RPMI8226 (cell line): ENCODE measurements around the gene FAM237B.
"Not testable (repeated sequence)": the region's sequence is repeated elsewhere in the genome, so short reads cannot be mapped to it uniquely, and the experiment has no call there.

Source experiments
- DNase-seq: peaks from one replicate; pipeline ENCODE4 v3.0.0-alpha.2; 2015

The FAM237B gene

DNA sequence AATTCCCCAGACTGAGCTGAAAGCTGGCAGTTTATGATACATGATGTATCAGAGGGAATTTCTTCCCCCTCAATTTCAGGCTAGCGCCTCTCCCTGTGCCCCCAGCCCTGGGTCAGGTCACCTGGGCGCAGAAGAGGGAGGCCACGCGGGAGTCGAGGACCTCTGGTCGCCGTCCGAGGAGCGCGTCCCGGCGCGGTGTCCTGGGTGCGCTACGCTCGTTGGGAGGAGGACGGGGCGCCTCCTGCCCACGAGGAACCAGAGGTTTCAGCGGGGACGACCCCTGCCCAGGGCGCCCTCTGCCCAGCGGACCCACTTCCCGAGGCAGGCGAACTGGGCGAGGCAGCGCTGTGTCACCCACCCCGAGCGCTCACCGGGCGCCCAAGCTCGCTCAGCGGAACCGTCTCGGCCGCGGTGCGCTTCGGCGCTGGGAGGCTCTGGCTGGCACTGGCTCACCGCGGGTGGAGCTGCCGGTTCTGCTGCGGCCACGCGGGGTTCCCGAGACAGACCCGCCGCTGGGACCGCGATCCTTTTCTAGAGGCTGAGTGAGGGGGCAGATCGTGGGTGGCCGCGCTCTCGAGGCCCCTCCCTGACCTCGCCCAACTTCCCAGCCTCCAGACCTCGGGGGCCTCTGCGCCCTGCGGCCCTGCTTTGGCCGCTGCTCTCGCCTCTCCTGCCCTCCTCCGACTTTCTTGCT lies at the start of gene FAM237B:
Gene FAM237B, minus strand, starts transcription at position 504 of the 694 bp plus-strand sequence. CDS start 1,556 bp downstream, outside the sequence.
- no peak for DNase-seq

DNA sequence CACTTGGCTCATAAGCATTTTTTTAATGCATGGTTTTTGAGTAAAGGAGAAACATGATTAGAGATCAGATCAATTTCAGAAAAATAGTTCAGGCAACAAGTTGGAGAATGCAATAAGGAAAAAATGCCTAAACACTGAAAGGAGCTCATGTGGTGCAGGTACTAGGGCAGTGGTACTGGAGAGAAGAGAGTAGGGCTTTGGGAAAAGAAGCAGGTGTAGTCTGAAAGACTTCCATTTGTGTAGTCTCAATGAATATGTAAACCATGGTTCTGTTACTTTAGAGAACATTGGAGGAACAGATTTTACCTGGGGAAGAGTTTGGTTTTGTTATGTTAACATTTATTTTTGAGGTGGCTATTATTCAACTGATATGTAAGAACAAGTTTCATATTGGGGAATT lies 30.9 kb upstream of the FAM237B start:
- DNase-seq = no peak

DNA sequence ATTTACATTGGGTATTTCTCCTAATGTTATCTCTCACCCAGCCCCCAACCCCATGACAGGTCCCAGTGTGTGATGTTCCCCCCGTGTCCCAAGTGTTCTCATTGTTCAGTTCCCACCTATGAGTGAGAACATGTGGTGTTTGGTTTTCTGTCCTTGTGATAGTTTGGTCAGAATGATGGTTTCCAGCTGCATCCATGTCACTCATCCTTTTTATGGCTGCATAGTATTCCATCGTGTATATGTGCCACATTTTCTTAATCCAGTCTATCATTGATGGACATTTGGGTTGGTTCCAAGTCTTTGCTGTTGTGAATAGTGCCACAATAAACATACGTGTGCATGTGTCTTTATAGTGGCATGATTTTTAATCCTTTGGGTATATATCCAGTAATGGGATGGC lies 28.9 kb upstream of the FAM237B start:
- not testable (repeated sequence) for DNase-seq

DNA sequence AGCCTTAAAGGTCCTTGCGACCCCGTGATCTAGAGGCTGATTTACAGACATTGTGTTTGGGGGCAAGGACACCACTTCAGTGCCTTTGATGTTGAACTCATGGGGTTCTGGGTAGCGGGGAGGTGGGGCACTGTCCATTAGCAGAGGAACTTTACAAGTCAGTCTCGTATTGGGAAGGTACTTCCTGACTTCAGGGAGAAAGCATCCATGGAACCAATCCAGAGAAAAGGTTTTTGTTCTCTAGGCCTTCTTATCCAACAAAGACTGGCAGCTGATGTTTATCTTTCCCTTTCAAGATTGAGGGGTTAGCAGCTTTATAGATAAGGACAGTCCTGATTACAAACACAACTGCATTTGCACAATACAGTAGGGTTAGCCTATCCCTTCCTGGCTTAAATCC lies 28.2 kb upstream of the FAM237B start:
- DNase-seq = no peak

DNA sequence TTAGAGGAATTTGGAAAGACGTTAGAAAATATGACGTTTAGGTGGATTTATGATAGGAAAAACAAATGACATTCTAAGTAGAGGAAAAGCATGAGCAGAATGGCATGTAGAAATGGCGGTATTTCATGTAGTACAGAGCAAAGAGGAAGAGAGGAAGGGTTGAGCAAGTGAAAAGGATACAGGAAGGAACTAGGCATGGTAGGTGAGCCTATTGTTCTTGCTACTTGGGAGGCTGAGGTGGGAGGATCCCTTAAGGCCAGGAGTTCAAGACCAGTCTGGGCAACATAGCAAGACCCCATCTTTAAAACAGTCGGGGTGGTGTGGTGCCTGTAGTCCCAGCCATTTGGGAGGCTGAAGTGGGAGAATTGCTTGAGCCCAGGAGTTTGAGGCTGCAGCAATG lies 26.7 kb upstream of the FAM237B start:
- no peak for DNase-seq

DNA sequence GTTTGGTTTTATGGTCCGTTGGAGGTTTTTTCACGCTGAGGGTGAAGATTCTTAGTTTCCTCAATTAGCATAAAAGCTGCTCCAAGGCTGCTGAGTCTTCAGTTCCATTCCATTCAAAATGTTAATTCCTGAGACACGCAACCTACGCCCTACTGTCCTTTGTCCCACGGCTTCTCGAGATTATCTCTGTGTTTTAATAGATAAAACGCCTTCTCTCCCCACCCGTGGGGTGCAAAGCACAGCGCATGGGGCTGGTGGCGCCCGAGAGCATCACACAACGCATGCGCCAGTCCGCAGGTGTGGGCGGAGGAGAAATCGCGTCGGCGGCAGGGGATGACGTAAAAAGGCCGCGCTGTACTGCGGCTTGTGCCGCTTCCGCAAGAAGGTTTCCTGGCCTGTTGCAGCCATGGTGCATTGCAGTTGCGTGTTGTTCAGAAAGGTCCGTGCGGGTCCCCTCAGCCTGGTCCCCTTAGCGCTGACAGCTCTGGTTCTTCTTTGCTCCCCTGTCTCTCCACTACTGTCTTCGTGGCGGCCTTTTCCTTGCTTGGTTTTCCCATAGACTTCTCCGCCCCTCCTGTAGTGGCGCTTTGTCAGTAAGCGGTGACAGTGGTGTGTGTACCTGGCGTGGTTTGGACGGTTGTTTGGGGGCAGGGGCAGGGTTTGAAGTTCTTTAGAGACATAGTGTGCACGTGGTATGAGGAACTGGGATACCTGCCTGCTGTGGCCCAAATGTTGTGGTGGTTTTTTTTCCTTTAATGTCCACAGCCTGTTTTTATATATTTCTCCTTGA lies 25.4 kb upstream of the FAM237B start, which contains the start of gene GTPBP10:
Gene GTPBP10, plus strand, starts transcription at position 381 of the 790 bp plus-strand sequence. Its CDS starts 26 bp downstream, at position 407.
- DNase-seq = peak; percentile 98

DNA sequence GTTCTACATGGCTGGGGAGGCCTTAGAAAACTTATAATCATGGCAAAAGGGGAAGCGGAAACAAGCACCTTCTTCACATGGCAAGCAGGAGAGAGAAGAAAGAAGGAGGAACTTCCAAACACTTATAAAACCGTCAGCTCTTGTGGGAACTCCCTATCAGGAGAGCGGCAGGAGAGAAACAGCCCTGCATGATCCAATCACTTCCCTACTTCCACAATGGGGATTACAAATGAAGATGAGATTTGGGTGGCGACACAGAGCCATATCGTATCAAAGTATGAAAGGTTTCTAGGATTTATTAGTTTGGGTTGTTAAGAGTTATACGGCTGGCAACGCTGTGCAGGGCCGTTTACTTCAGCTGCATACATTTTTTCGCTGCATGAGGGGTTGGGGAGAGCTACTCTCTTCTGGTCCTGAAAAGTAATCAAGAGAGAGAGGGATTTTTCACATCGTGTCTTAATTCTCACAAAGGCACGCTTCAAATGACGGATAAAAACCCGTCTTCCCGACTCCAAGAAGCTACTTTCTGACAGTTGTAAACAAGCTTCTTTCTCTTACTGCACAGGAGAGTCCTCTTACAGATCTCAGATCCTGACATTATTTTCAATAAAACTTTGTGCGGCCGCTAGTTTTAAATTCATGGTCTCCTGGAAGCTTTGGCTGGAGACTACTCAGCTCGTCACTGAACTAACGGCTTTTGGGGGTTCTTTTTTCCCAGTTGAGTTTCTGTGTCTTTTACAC lies 24.7 kb upstream of the FAM237B start:
- DNase-seq = no peak

DNA sequence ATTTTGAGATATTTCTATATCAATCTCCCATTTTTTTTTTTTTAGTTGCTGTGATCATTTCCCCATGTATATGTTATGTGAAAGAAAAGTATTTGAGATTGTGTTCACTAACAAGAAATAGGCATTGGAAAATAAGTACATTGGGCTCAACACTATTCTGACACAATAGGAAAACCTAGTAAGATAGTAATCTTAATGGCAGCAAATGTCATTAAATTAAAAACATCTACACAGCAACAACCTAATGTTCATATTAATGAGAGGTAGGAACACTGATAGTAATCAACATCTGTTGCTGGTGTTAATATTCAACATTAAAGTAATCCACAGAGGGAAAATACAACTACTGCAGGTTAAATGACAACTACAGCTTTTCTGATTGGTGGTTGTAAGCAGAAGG lies 23.9 kb upstream of the FAM237B start:
- DNase-seq = no peak

DNA sequence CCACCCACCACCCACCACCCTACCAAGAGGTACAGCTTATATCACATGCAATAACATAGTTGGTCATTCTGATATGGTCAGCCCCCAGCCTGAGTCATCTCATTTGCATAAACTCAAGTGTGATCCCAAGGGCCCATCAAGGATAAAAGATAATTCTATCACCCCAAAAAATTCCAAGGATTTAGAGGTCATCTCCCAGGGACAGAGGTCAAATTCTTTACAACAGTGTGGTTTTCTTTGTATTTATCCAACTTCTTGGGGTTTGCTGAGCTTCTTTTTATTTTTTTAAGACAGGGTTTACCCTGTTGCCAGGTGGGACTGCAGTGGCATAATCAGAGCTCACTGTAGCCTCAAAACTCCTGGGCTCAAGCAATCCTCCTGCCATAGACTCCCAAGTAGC lies 16.0 kb upstream of the FAM237B start:
- no peak for DNase-seq

DNA sequence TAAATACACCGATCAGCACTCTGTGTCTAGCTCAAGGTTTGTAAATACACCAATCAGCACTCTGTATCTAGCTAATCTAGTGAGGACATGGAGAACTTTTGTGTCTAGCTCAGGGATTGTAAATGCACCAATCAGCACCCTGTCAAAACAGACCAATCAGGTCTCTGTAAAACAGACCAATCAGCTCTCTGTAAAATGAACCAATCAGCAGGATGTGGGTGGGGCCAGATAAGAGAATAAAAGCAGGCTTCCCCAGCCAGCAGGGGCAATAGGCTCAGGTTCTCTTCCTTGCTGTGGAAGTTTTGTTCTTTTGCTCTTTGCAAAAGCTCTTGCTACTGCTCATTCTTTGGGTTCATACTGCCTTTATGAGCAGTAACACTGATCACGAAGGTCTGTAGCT lies 13.8 kb upstream of the FAM237B start:
- DNase-seq = not testable (repeated sequence)

DNA sequence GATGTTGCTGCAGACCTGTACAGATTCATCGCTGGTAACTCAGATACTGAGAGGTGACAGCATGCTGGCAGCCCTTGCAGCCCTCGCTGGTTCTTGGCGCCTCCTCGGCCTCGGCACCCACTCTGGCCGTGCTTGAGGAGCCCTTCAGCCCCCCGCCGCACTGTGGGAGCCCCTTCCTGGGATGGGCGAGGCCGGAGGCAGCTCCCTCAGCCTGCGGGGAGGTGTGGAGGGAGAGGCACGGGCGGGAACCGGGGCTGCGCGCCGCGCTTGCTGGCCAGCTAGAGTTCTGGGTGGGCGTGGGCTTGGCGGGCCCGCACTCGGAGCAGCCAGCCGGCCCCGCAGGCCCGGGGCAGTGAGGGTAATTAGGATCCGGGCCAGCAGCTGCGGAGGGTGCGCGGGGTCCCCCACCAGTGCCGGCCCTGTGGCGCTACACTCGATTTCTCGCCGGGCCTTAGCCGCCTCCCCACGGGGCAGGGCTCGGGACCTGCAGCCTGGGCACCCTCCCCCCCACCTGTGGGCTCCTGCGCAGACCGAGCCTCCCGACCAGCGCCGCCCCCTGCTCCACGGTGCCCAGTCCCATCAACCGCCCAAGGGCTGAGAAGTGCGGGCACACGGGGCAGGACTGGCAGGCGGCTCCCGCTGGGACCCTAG lies 13.2 kb upstream of the FAM237B start:
- no peak for DNase-seq

DNA sequence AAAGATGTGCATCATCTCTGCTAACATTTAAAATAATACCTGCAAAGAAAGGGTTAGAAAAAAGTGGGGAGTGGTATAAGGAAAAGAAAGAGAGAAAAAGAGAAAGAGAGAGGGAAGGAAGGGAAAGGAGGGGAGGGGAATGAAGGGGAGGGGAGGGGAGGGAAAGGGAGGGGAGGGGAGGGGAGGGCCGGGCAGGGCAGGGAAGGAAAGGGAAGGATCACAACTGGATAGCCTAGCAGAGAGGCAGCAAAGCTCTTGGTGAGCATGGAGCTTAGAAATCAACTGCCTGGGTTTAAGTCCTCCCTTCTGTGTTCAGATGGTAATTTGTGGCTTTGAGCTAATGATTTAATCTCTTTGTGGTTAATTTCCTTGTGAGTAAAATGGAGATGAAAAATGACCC lies 5.4 kb upstream of the FAM237B start:
- DNase-seq = no peak

DNA sequence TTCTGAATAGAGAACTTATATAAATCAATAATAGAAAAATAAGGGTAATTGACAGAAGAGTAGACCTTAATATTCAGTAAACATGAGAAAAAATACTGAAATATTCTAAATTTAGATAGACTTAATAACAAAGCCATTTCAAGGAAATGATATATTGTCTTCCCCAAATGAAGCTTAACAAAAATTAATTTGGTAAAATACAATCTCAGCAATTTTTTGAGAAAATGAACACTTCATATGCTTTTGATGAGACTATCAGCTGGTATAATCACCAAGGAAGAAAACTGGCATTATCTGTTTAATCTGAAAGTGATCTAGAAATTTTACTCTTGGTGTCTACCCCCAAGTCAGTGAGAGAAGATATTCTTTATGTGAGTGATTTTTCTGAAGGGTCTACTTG lies 1.7 kb upstream of the FAM237B start:
- DNase-seq = no peak

DNA sequence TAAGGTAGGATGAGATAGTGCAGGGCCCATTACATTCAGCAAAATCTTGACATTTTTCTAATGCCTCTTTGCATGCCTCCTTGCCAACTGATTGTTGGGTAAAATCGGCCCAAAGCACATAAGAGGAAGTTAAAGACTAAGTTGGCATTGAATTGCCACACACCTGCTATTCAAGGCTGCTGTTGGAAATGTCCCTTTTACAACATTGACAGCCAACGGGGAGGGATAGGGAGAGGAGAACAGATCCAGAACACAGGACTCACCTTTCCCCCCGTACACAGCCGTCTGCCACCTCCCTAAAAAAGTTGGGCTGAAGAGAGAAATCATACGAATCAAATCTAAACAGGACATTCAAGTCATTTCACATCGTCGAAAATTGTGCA lies 695 bp downstream of the FAM237B start:
- DNase-seq = no peak

DNA sequence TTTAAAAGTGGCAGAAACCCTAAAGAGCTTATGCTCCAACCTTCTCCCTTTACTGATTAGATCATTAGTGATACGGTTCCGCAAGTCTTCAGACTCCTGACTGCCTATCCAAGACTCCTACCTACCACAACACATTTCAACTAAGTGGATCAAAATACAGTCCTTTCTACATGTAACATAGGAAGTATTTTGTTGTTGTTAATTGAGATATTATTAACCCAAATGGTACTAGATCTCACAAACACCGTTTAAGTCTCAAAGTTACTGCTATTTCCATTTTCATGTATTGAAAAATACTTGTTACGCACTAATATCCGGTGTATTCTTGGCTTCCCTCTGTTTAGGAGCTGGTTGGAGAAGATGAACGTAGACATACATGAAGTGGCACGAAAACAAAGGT lies 1.1 kb downstream of the FAM237B start:
- DNase-seq = no peak

DNA sequence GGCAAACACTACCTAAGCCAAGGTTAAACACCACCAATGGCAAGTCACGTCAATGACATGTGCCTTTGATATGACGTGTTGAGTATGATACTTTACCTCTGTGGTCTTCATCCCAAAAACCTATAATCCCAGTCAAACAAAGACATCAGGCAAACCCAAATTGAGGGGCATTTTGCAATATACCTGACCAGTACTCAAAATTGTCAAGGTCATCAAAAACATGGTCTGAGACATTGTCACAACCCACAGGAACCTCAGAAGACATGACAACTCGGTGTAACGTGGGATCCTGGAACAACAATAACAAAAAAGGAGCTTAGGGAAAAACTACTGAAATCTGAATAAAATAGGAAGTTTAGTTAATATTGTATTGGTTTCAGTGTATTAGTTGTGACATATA lies 7.2 kb downstream of the FAM237B start:
- DNase-seq = no peak

DNA sequence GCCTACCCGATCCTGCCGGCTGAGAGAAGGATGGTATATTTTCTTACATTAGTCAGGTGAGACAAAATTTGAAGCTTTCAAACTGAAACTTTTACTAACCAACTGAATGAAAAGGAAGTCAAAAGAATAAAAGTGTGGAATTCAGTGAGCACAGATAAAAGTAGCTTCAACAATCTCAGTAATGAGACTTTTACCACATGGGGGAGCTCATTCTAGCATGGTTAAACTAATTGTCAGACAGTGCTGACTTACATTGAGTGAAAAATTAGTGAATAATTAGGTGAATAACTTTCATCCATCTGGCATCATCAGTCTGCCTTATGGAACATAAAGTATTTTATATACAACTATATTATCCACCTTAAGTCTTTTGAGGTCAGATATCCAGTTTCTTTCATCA lies 8.4 kb downstream of the FAM237B start:
- DNase-seq = peak; percentile 10

DNA sequence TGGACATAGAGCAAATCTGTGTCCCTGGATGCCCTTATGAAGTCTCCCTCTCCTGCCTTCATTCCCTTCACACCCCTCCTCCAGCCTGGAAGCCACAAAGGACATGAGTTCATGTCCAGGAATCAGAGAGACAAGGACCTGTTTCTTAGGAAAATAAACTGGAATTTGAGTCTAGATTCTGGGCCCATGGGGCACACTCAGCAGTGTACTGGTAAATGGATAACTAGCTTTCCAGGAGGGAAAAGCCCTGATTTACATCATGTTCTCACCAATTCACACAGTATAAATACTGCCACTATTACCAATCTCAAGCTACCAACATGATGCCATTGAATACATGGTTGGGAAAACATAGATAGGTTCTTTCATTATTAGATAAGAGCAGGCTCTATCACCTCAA lies 9.9 kb downstream of the FAM237B start:
- DNase-seq = no peak

DNA sequence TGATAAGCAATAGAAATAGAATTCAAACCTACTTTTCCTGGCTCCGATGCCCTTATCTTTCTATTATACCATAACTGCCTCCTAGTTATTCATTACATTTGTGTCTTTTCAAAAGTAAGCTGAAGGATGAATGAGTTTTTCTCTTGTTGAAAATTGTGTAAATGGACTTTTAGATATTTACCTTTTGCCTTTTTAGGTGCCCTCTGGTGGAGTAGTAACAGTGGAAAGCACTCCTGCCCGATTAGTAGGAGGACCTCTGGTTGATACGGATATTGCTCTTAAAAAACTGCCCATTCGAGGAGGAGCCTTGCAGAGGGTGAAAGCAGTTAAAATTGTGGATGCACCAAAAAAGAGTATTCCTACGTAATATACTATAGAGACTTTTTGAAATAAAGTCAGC lies 11.2 kb downstream of the FAM237B start:
- DNase-seq = no peak

DNA sequence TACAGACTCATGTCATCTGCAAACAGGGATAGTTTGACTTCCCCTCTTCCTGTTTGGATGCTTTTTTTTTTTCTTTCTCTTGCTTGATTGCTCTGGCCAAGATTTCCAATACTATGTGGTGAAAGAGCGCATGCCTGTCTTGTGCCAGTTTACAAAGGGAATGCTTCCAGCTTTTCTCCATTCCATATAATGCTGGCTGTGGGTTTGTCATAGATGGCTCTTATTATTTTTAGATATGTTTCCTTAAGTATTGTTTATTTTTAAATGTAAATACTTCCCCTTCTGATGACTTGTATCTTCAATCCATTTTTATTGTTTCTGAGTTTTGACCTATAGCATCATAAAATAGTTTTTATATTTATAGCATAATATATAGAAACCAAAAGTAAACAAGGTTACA lies 17.9 kb downstream of the FAM237B start:
- DNase-seq = no peak

DNA sequence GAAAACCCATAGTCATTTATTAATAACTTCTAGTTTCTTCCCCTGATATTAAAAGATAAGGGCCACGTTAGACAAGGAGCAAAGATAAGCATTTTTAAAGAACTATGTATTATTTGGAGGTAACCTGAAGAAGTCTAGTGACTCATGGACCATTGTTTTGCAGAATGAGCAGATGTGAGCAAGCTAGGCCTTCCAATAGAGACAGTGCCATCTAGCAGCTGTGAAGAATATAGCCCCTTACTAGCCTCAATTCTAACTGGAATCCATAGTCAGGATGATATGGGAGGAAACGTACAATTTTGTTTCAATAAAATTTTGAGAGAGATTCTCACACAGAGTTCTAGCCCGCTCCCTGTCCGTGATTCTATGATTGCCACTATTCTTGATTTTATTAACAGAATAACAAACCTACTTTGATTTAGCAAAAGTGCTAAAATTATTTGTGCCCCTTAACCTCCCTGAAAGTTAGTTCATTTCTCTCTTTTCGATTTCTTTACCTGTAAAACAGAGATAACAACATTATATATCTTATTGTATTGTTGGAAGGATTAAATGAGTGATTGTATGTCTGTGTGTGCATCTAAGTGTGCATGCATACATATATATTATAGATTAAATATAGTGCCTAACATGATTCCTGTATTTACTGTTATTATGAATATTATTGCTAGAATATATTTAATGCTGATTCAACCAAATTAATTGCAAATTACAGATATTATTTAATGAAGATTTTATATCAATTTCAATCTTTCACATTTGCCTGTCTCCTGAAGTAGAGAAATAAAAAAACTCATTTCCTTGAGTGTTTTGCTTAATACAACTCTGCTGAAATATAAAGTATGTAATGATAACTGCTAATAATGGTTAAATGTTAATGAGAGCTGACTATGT lies 22.7 kb downstream of the FAM237B start:
- DNase-seq = peak; percentile 37
